GM21381 (cell line): ENCODE data around the gene ARHGEF28.

Experiments used
- ATAC-seq: cut with Tn5 transposase; IDR thresholded peaks from one replicate; pipeline ENCODE4 v1.9.1; 2021; ENCODE audit warnings: mild to moderate bottlenecking, moderate library complexity; ENCODE audit not compliant: unreplicated experiment

The ARHGEF28 gene

GRCh38 chr5:73952872-73953271 lies 326.9 kb downstream of the ARHGEF28 start:
- no peak for ATAC-seq

- ATAC-seq: no peak
These were observed 328.4 kb downstream of the ARHGEF28 start for GRCh38 chr5:73954381-73954780.

- no peak for ATAC-seq
These were observed 329.4 kb downstream of the ARHGEF28 start for GRCh38 chr5:73955271-73955846.

- no peak for ATAC-seq
These were observed 331.5 kb downstream of the ARHGEF28 start for GRCh38 chr5:73957397-73958001.

- no peak for ATAC-seq
These were observed 332.0 kb downstream of the ARHGEF28 start for GRCh38 chr5:73958037-73958436.

- ATAC-seq: no peak
These were observed 334.0 kb downstream of the ARHGEF28 start for GRCh38 chr5:73960023-73960422.

GRCh38 chr5:73960426-73960825 lies 334.4 kb downstream of the ARHGEF28 start:
- no peak for ATAC-seq

GRCh38 chr5:73962801-73963425 lies 336.9 kb downstream of the ARHGEF28 start:
- ATAC-seq: no peak

GRCh38 chr5:73964352-73964865 lies 338.4 kb downstream of the ARHGEF28 start:
- ATAC-seq: no peak

- no peak for ATAC-seq
These were observed 340.5 kb downstream of the ARHGEF28 start for GRCh38 chr5:73966451-73966850.

- no peak for ATAC-seq
These were observed 341.4 kb downstream of the ARHGEF28 start for GRCh38 chr5:73967347-73967746.

GRCh38 chr5:73968246-73968645 lies 342.2 kb downstream of the ARHGEF28 start:
- ATAC-seq: no peak

- no peak for ATAC-seq
These were observed 342.7 kb downstream of the ARHGEF28 start for GRCh38 chr5:73968729-73969128.

- ATAC-seq: no peak
These were observed 343.4 kb downstream of the ARHGEF28 start for GRCh38 chr5:73969195-73970036.

- no peak for ATAC-seq
These were observed 345.3 kb downstream of the ARHGEF28 start for GRCh38 chr5:73971326-73971725.

- no peak for ATAC-seq
These were observed 347.1 kb downstream of the ARHGEF28 start for GRCh38 chr5:73973135-73973534.

- ATAC-seq: no peak
These were observed 348.9 kb downstream of the ARHGEF28 start for GRCh38 chr5:73974871-73975360.

GRCh38 chr5:73975845-73976244 lies 349.8 kb downstream of the ARHGEF28 start:
- ATAC-seq: no peak

- no peak for ATAC-seq
These were observed 351.1 kb downstream of the ARHGEF28 start for GRCh38 chr5:73977146-73977545.

- ATAC-seq: no peak
These were observed 353.3 kb downstream of the ARHGEF28 start for GRCh38 chr5:73979321-73979720.

- ATAC-seq: no peak
These were observed 355.7 kb downstream of the ARHGEF28 start for GRCh38 chr5:73981704-73982103.
